HL-60 (cell line): ENCODE results near the gene GABPB1.

Experiments
- CTCF ChIP-seq: IDR thresholded peaks from one replicate; pipeline ENCODE4 v1.5.1; 2011; ENCODE audit warnings: low read length, control low read depth, inconsistent platforms; ENCODE audit not compliant: insufficient read depth
- POLR2AphosphoS5 ChIP-seq: IDR thresholded peaks from 2 replicates; pipeline ENCODE4 v1.6.1; 2012; ENCODE audit warnings: low read depth
- REST ChIP-seq: IDR thresholded peaks from 2 replicates; pipeline ENCODE4 v1.6.1; 2012; ENCODE audit warnings: low read depth; ENCODE audit not compliant: insufficient replicate concordance
- SPI1 ChIP-seq: IDR thresholded peaks from 2 replicates; pipeline ENCODE4 v1.6.1; 2012; ENCODE audit warnings: low read depth, mild to moderate bottlenecking, borderline replicate concordance

- TF ChIP-seq CTCF (no peak), POLR2AphosphoS5 (no peak), REST (no peak), SPI1 (no peak)
Observed at GRCh38 chr15:50381438-50381837, 26.4 kb upstream of the GABPB1 start.
